HG02571 (cell line): Measurements from ENCODE around the gene AMBRA1.
"Not testable (repeated sequence)": the region's sequence is repeated elsewhere in the genome, so short reads cannot be mapped to it uniquely, and the experiment has no call there.

Source experiments
- ATAC-seq: cut with Tn5 transposase; IDR thresholded peaks from one replicate; pipeline ENCODE4 v1.9.1; 2021; ENCODE audit warnings: mild to moderate bottlenecking, moderate library complexity; ENCODE audit not compliant: unreplicated experiment

AMBRA1 gene

GRCh38 chr11:46615756-46616155 lies 21.9 kb upstream of the AMBRA1 start:
- ATAC-seq: no peak

GRCh38 chr11:46612326-46612725 lies 18.5 kb upstream of the AMBRA1 start:
- no peak for ATAC-seq

- no peak for ATAC-seq
These were observed 17.9 kb upstream of the AMBRA1 start for GRCh38 chr11:46611526-46612304.

- no peak for ATAC-seq
These were observed 15.6 kb upstream of the AMBRA1 start for GRCh38 chr11:46609386-46609785.

- ATAC-seq: no peak
These were observed 13.7 kb upstream of the AMBRA1 start for GRCh38 chr11:46607516-46607915.

- no peak for ATAC-seq
These were observed 11.0 kb upstream of the AMBRA1 start for GRCh38 chr11:46604796-46605195.

- ATAC-seq: no peak
These were observed 10.0 kb upstream of the AMBRA1 start for GRCh38 chr11:46603704-46604308.

GRCh38 chr11:46601129-46601528 lies 7.3 kb upstream of the AMBRA1 start:
- ATAC-seq: no peak

- no peak for ATAC-seq
These were observed 6.6 kb upstream of the AMBRA1 start for GRCh38 chr11:46600194-46600960.

GRCh38 chr11:46599340-46600193 lies 5.7 kb upstream of the AMBRA1 start:
- ATAC-seq: no peak

- no peak for ATAC-seq
These were observed 3.9 kb upstream of the AMBRA1 start for GRCh38 chr11:46597609-46598219.

- ATAC-seq: no peak
These were observed 3.3 kb upstream of the AMBRA1 start for GRCh38 chr11:46597155-46597554.

GRCh38 chr11:46594785-46595184 lies 962 bp upstream of the AMBRA1 start:
- ATAC-seq: no peak

GRCh38 chr11:46594374-46594700 lies 514 bp upstream of the AMBRA1 start:
- no peak for ATAC-seq

GRCh38 chr11:46590740-46591605 lies 2.9 kb downstream of the AMBRA1 start:
- no peak for ATAC-seq

GRCh38 chr11:46588915-46589314 lies 4.9 kb downstream of the AMBRA1 start:
- no peak for ATAC-seq

GRCh38 chr11:46588131-46588530 lies 5.7 kb downstream of the AMBRA1 start:
- ATAC-seq: no peak

- ATAC-seq: not testable (repeated sequence)
These were observed 10.3 kb downstream of the AMBRA1 start for GRCh38 chr11:46583513-46583912.

GRCh38 chr11:46582588-46582987 lies 11.2 kb downstream of the AMBRA1 start:
- ATAC-seq: no peak

- no peak for ATAC-seq
These were observed 16.8 kb downstream of the AMBRA1 start for GRCh38 chr11:46577058-46577457.
